ENCODE results near the gene LRRC3B. TPM values are rescaled to one million over a fixed set of nuclear protein-coding genes. Genes with fewer than 3 reads are reported as not detected.

LRRC3B gene
- total and polyA plus RNA-seq, 9 donors = 0.28 to 2.5 (median 0.92) TPM

DNA sequence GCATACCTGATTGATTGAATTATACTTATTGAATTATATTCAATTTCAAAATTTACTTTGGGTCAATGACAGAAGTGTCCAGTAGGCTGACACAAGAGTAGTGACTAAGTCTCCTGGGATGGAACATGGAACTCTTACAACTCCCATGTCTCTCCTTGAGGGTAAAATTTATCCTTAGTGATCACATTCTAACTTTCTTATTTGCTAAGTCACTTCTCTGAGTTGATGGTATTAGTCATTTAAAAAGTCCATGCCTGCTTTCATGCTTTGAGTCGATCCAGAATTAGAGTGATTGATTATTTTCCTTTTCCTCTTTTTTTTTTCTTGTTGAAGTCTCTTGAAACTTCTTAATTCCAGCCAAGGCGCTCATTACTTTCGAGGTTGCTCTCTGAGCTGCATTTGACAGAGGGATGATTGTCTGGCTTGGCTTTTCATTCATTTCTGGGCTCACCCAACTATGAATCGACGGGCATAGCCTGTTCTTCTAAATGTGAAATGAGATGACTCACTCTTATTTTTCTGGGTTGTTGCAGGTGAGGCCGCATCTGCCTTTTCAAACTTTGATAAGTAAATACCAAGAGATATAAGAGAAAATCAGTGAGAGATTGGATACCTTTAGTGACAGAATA lies 34.9 kb downstream of the LRRC3B start:
- no peaks in the 10 kb centered on the region for H3K36me3 ChIP-seq
- no peak overlapping the region for H3K4me3 ChIP-seq
- DNase-seq = no peak
- no peaks in the 10 kb centered on the region for H3K4me1 ChIP-seq (ENCODE audit: insufficient read depth)
- TF ChIP-seq POLR2A (IDR thresholded peaks at IDR 0.05) (no peak), EP300 (IDR thresholded peaks at IDR 0.05) (no peak)
- TF ChIP-seq, protein P1, sequence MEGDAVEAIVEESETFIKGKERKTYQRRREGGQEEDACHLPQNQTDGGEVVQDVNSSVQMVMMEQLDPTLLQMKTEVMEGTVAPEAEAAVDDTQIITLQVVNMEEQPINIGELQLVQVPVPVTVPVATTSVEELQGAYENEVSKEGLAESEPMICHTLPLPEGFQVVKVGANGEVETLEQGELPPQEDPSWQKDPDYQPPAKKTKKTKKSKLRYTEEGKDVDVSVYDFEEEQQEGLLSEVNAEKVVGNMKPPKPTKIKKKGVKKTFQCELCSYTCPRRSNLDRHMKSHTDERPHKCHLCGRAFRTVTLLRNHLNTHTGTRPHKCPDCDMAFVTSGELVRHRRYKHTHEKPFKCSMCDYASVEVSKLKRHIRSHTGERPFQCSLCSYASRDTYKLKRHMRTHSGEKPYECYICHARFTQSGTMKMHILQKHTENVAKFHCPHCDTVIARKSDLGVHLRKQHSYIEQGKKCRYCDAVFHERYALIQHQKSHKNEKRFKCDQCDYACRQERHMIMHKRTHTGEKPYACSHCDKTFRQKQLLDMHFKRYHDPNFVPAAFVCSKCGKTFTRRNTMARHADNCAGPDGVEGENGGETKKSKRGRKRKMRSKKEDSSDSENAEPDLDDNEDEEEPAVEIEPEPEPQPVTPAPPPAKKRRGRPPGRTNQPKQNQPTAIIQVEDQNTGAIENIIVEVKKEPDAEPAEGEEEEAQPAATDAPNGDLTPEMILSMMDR (IDR thresholded peaks at IDR 0.05) = no peak
- H3K27ac ChIP-seq = no peak overlapping the region
- intact Hi-C loops (cut with DNase I) = no loop called here
- no peaks in the 10 kb centered on the region for H3K27me3 ChIP-seq
- no peaks in the 10 kb centered on the region for H3K9me3 ChIP-seq
- WGBS, 3 donors = 74 to 88% (median 79%) methylated on average over 6 of the region's 6 CpGs

DNA sequence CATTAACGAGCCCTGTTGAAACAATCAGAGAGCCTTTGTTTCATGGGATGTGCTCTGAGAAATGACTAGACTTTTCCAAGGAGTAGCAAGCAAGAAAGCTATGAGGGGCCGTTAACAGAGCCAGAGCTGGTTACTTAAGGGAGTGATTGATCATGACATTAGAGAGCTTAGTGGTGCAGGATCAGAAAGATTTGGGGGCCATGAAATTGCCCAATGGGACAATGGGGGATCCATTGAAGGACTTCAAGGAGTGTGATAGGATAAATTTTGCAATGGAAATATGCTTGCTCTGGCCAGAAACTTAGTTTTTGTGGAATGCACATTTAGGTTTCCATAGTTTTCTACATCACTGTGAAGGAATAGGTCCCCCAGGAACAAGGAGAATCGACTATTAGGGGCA lies 45.6 kb downstream of the LRRC3B start:
- Histone ChIP-seq H3K9me3 (no peaks in the 10 kb centered on the region), H3K27me3 (no peaks in the 10 kb centered on the region), H3K4me1 (ENCODE audit: insufficient read depth) (no peaks in the 10 kb centered on the region), H3K36me3 (no peaks in the 10 kb centered on the region), H3K4me3 (no peak overlapping the region), H3K27ac (no peak overlapping the region)
- DNase-seq = no peak
- WGBS, 3 donors = 76 to 83% (median 79%) methylated on average over 3 of the region's 3 CpGs
- intact Hi-C loops (cut with DNase I) = no loop called here
- TF ChIP-seq, protein P1 (IDR thresholded peaks at IDR 0.05) = no peak
- TF ChIP-seq POLR2A (IDR thresholded peaks at IDR 0.05) (no peak), EP300 (IDR thresholded peaks at IDR 0.05) (no peak)

DNA sequence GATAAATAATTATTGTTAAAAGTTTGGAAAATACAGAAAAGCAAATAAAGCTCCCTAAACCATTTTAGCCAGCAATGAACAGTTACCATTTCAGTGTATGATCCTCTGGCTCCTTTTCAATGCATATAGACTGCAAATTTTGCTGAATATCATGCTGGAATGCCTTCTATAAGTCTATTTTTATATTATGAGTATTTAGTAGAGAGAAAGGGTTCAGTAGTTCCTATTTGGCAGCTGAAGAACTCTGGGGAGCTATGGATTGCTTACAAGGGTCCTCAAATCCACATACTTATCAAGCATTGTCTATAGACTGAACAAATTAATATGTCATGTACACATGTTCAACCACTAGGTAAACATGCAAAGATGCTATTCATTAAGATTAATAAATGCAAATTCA lies 46.1 kb downstream of the LRRC3B start:
- no peaks in the 10 kb centered on the region for H3K27me3 ChIP-seq
- H3K36me3 ChIP-seq = no peaks in the 10 kb centered on the region
- no peaks in the 10 kb centered on the region for H3K9me3 ChIP-seq
- no peak for TF ChIP-seq POLR2A (IDR thresholded peaks at IDR 0.05)
- TF ChIP-seq, protein P1 (IDR thresholded peaks at IDR 0.05) = no peak
- TF ChIP-seq EP300 (IDR thresholded peaks at IDR 0.05) = no peak
- intact Hi-C loops (cut with DNase I) = no loop called here
- no peak overlapping the region for H3K4me3 ChIP-seq
- H3K27ac ChIP-seq = no peak overlapping the region
- DNase-seq = no peak
- no peaks in the 10 kb centered on the region for H3K4me1 ChIP-seq (ENCODE audit: insufficient read depth)

DNA sequence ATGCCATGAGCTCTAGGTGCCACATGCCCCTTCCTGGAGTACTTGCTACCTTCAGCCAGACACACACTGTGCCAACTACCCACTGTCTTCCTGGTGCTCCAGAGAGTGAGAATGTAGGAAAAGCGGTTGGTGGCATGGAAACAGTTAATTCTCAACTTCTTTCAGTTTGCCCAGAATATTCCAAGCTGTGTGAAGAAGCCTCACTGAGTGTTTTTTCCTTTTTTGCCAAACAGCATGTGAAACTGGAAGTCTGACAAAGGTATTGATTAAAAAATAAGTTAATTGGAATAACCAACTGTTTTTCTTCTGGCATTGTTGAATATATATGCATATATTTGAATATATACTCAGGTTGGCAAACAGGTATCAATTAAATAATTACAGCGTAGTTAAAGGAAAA lies 52.8 kb downstream of the LRRC3B start:
- Histone ChIP-seq H3K27me3 (no peaks in the 10 kb centered on the region), H3K36me3 (no peaks in the 10 kb centered on the region), H3K9me3 (no peaks in the 10 kb centered on the region), H3K4me1 (ENCODE audit: insufficient read depth) (no peaks in the 10 kb centered on the region), H3K4me3 (no peak overlapping the region), H3K27ac (no peak overlapping the region)
- WGBS, 3 donors = 92 to 95% (median 95%) methylated on average over 2 of the region's 2 CpGs
- TF ChIP-seq, protein P1 (IDR thresholded peaks at IDR 0.05) = no peak
- TF ChIP-seq EP300 (IDR thresholded peaks at IDR 0.05) (no peak), POLR2A (IDR thresholded peaks at IDR 0.05) (no peak)
- no peak for DNase-seq
- intact Hi-C loops (cut with DNase I) = no loop called here

All from ovary (tissue), 9 donors.